Tibial nerve (tissue), 4 donors: ENCODE data around the gene EIF3B. TPM values are rescaled to one million over a fixed set of nuclear protein-coding genes. Genes with fewer than 3 reads are reported as not detected.

Experiments
- DNase-seq, 2 donors: peaks; one replicate each; pipeline ENCODE4 v3.0.0-alpha.2; 2019; ENCODE audit warnings: low spot score in 2 of 2
- H3K27ac ChIP-seq, 4 donors: fragments of 200-600 bp; sonication (generic) in 3 of 4; one replicate each; pipeline ENCODE4 v1.5.1; 2017 to 2019; ENCODE audit warnings: mild to moderate bottlenecking in 1 of 4
- H3K27me3 ChIP-seq, 2 donors: fragments of 200-600 bp; sonication (generic) in 1 of 2; one replicate each; pipeline versions ENCODE4 v1.5.1 to v1.6.0; 2017 to 2019
- H3K36me3 ChIP-seq, 3 donors: fragments of 200-600 bp; sonication (generic); one replicate each; pipeline ENCODE4 v1.5.1; 2018 to 2019
- H3K4me1 ChIP-seq, 4 donors: fragments of 200-600 bp; sonication (generic) in 3 of 4; one replicate each; pipeline ENCODE4 v1.5.1; 2017 to 2019
- H3K4me3 ChIP-seq, 4 donors: fragments of 200-600 bp; sonication (generic) in 3 of 4; one replicate each; pipeline ENCODE4 v1.5.1; 2017 to 2019; ENCODE audit warnings: mild to moderate bottlenecking in 1 of 4, moderate library complexity in 1 of 4
- H3K9me3 ChIP-seq, 4 donors: fragments of 200-600 bp; sonication (generic) in 3 of 4; one replicate each; pipeline ENCODE4 v1.5.1; 2017 to 2019
- EP300 ChIP-seq, 2 donors: sonication (generic); formaldehyde crosslinking; IDR thresholded peaks; one replicate each; pipeline ENCODE4 v1.6.1; 2017; ENCODE audit warnings: antibody characterized with exemption in 2 of 2, mild to moderate bottlenecking in 1 of 2
- POLR2A ChIP-seq, 2 donors: fragments of 450-650 bp; IDR thresholded peaks; one replicate each; pipeline ENCODE4 v1.6.1; 2017; ENCODE audit warnings: antibody characterized with exemption in 2 of 2, mild to moderate bottlenecking in 2 of 2, moderate library complexity in 2 of 2
- WGBS, 2 donors: methylation state at CpG; one replicate each; pipeline ENCODE4 v1.1.5; 2018; 5-methylcytosine and 5-hydroxymethylcytosine counted together
- total RNA-seq, 4 donors: library from RNA; depleted of rRNA; stranded (reverse); fragments of >200 nt; gene quantifications; one replicate each; pipeline ENCODE4 v1.1.0, GENCODE V29; 2016
- TF ChIP-seq, protein P1 (sequence below), 5 experiments: fragments of 200-600 bp in 3 of 5; fragments of 450-650 bp in 2 of 5; sonication (generic) in 3 of 5; IDR thresholded peaks; one replicate each; pipeline ENCODE4 v1.5.1; 2016 to 2019; ENCODE audit warnings: antibody characterized with exemption in 5 of 5, mild to moderate bottlenecking in 3 of 5, moderate library complexity in 2 of 5

The EIF3B gene
- total RNA-seq, 4 donors from 2014 or later, result 124 to 232 (median 147) TPM

DNA sequence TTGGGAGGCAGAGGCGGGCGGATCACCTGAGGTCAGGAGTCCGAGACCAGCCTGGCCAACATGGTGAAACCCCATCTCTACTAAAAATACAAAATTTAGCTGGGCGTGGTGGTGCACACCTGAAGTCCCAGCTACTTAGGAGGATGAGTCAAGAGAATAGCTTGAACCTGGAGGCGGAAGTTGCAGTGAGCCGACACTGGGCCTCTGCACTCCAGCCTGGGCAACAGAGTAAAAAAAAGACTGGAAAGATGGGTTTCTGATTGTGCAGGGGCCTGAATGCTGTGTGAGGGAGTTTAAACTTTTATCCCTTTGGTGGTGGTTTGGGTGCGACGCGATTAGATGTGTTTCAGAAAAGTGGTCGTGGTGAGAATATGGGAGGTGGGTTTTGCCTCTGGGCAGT is 50.6 kb downstream of the EIF3B start:
- Histone ChIP-seq H3K27me3 (no peaks in the 10 kb centered on the region), H3K36me3 (no peaks in the 10 kb centered on the region), H3K27ac (peak overlapping the region in 3 of 4 donors; percentile 17 to 50 (median 37)), H3K4me3 (peak overlapping the region in 2 of 4 donors; percentile 96 to 100), H3K4me1 (peaks cover 0 to 88% (median 41%) of the 10 kb centered on the region in 4 donors), H3K9me3 (no peaks in the 10 kb centered on the region)
- TF ChIP-seq EP300 (IDR thresholded peaks at IDR 0.05) (no peak), POLR2A (IDR thresholded peaks at IDR 0.05) (no peak)
- TF ChIP-seq, protein P1, sequence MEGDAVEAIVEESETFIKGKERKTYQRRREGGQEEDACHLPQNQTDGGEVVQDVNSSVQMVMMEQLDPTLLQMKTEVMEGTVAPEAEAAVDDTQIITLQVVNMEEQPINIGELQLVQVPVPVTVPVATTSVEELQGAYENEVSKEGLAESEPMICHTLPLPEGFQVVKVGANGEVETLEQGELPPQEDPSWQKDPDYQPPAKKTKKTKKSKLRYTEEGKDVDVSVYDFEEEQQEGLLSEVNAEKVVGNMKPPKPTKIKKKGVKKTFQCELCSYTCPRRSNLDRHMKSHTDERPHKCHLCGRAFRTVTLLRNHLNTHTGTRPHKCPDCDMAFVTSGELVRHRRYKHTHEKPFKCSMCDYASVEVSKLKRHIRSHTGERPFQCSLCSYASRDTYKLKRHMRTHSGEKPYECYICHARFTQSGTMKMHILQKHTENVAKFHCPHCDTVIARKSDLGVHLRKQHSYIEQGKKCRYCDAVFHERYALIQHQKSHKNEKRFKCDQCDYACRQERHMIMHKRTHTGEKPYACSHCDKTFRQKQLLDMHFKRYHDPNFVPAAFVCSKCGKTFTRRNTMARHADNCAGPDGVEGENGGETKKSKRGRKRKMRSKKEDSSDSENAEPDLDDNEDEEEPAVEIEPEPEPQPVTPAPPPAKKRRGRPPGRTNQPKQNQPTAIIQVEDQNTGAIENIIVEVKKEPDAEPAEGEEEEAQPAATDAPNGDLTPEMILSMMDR (IDR thresholded peaks at IDR 0.05), result no peak
- no peak for DNase-seq
- WGBS, 2 donors, result 87 to 95% methylated on average over 10 of the region's 10 CpGs

- no peaks in the 10 kb centered on the region for H3K36me3 ChIP-seq
- H3K27ac ChIP-seq, result peak overlapping the region in 3 of 4 donors; percentile 17 to 50 (median 37)
- H3K27me3 ChIP-seq, result no peaks in the 10 kb centered on the region
- no peak for TF ChIP-seq POLR2A (IDR thresholded peaks at IDR 0.05)
- TF ChIP-seq, protein P1 (IDR thresholded peaks at IDR 0.05), result no peak
- no peak for TF ChIP-seq EP300 (IDR thresholded peaks at IDR 0.05)
- WGBS, 2 donors, result 82% methylated on average over 21 of the region's 21 CpGs
- H3K4me1 ChIP-seq, result peaks cover 0 to 88% (median 38%) of the 10 kb centered on the region in 4 donors
- no peaks in the 10 kb centered on the region for H3K9me3 ChIP-seq
- no peak for DNase-seq
- peak overlapping the region in 2 of 4 donors; percentile 32 to 100 for H3K4me3 ChIP-seq
These were observed 51.1 kb downstream of the EIF3B start for GRCh38 chr7:2405601-2406345.

- no peak overlapping the region for H3K4me3 ChIP-seq
- no peaks in the 10 kb centered on the region for H3K27me3 ChIP-seq
- peaks cover 0 to 80% (median 32%) of the 10 kb centered on the region in 4 donors for H3K4me1 ChIP-seq
- DNase-seq, result no peak
- 58 to 64% methylated on average over 15 of the region's 15 CpGs for WGBS, 2 donors
- no peaks in the 10 kb centered on the region for H3K36me3 ChIP-seq
- H3K9me3 ChIP-seq, result no peaks in the 10 kb centered on the region
- TF ChIP-seq EP300 (IDR thresholded peaks at IDR 0.05), result no peak
- H3K27ac ChIP-seq, result peak overlapping the region in 3 of 4 donors; percentile 1 to 61 (median 57)
These were observed 55.3 kb downstream of the EIF3B start for GRCh38 chr7:2409745-2410414.

DNA sequence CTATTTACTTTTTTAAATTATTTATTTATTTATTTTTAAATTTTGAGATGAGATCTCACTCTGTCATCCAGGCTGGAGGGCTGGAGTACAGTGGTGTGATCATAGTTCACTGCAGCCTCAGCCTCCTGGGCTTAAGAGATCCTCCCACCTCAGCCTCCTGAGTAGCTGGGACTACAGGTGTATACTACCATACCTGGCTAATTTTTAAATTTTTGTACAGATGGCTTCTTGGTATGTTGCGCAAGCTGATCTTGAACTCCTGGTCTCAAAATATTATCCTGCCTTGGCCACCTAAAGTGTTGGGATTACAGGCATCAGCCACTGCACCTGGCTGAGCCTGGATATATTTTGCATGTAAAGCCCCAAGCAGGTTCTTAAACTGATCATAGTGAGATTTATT is 56.4 kb downstream of the EIF3B start:
- TF ChIP-seq EP300 (IDR thresholded peaks at IDR 0.05), result no peak
- no peak for TF ChIP-seq POLR2A (IDR thresholded peaks at IDR 0.05)
- TF ChIP-seq, protein P1 (IDR thresholded peaks at IDR 0.05), result no peak
- Histone ChIP-seq H3K27ac (peak overlapping the region in 1 of 4 donors; percentile 61), H3K27me3 (no peaks in the 10 kb centered on the region), H3K9me3 (no peaks in the 10 kb centered on the region), H3K4me3 (no peak overlapping the region), H3K36me3 (no peaks in the 10 kb centered on the region), H3K4me1 (peaks cover 0 to 70% (median 24%) of the 10 kb centered on the region in 4 donors)
- 96 to 100% methylated on average over 1 of the region's 1 CpG for WGBS, 2 donors
- DNase-seq, result no peak

DNA sequence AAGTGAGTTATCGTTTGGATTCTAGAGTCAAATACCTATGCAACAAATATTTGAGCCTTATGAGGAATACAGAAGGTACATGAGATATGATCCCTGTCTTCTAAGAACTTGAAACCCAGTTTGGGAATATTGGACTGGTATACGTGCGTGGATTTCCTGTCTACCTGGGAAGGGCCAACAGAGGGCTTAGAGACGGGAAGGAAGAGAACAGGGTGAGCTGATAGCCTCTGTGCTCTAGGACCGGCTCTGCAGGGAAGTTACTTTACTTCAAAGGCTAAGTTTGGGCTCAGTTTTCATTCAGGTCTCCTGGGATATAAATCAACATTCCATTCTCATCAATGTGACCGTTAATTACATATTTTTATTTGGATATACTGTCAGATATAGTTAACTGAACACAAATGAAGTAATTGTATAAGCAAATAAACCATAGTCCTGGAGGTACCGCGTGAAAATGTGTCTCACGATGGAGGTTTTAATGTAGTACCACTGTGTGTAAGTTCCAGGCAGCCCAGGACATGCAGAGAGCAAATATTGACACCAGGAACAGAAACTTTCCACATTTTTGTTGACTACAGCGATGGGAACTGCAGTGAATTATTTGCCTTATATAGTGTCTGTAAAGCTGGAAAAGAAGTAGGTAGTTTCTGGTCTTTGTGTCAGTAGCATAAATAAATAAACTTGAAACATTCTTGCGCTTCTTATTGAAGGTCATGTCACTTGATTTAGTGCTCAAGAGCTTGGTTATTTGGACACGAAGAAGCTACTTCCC is 57.4 kb downstream of the EIF3B start:
- peaks cover 0 to 71% (median 24%) of the 10 kb centered on the region in 4 donors for H3K4me1 ChIP-seq
- no peak overlapping the region for H3K4me3 ChIP-seq
- 55 to 64% methylated on average over 12 of the region's 12 CpGs for WGBS, 2 donors
- H3K27me3 ChIP-seq, result no peaks in the 10 kb centered on the region
- H3K36me3 ChIP-seq, result no peaks in the 10 kb centered on the region
- H3K9me3 ChIP-seq, result no peaks in the 10 kb centered on the region
- TF ChIP-seq POLR2A (IDR thresholded peaks at IDR 0.05), result no peak
- TF ChIP-seq, protein P1 (IDR thresholded peaks at IDR 0.05), result no peak
- TF ChIP-seq EP300 (IDR thresholded peaks at IDR 0.05), result no peak
- H3K27ac ChIP-seq, result peak overlapping the region in 3 of 4 donors; percentile 38 to 61 (median 39)
- DNase-seq, result no peak
